Measurements from ENCODE around the gene AMIGO2.
"Not testable (repeated sequence)": the region's sequence is repeated elsewhere in the genome, so short reads cannot be mapped to it uniquely, and the experiment has no call there.

AMIGO2 gene

GRCh38 chr12:47067771-47068431 lies 11.9 kb downstream of the AMIGO2 start:
- FAIRE-seq, result no peak

GRCh38 chr12:47067176-47067575 lies 12.6 kb downstream of the AMIGO2 start:
- DNase-seq (ENCODE audit: insufficient read length) (no peak), FAIRE-seq (no peak)
- TF ChIP-seq POLR2A (IDR thresholded peaks at IDR 0.05; ENCODE audit: low read depth, low read length) (no peak), TAF1 (IDR thresholded peaks at IDR 0.05; ENCODE audit: borderline replicate concordance, low read depth, low read length) (no peak), POLR2AphosphoS5 (IDR thresholded peaks at IDR 0.05; ENCODE audit: low read depth, low read length) (no peak)

More at GRCh38 chr12:47067771-47068431, 11.9 kb downstream of the AMIGO2 start:
- TF ChIP-seq TAF1 (IDR thresholded peaks at IDR 0.05; ENCODE audit: borderline replicate concordance, low read depth, low read length) (no peak), POLR2AphosphoS5 (IDR thresholded peaks at IDR 0.05; ENCODE audit: low read depth, low read length) (no peak), POLR2A (IDR thresholded peaks at IDR 0.05; ENCODE audit: low read depth, low read length) (no peak)
- DNase-seq (ENCODE audit: insufficient read length), result no peak

GRCh38 chr12:47066278-47067025 lies 13.3 kb downstream of the AMIGO2 start:
- no peak for DNase-seq (ENCODE audit: insufficient read length)
- TF ChIP-seq POLR2A (IDR thresholded peaks at IDR 0.05; ENCODE audit: low read depth, low read length) (no peak), POLR2AphosphoS5 (IDR thresholded peaks at IDR 0.05; ENCODE audit: low read depth, low read length) (no peak), TAF1 (IDR thresholded peaks at IDR 0.05; ENCODE audit: borderline replicate concordance, low read depth, low read length) (no peak)
- FAIRE-seq, result no peak

- FAIRE-seq, result no peak
- no peak for DNase-seq (ENCODE audit: insufficient read length)
- TF ChIP-seq POLR2AphosphoS5 (IDR thresholded peaks at IDR 0.05; ENCODE audit: low read depth, low read length), result no peak
- TF ChIP-seq TAF1 (IDR thresholded peaks at IDR 0.05; ENCODE audit: borderline replicate concordance, low read depth, low read length), result no peak
- no peak for TF ChIP-seq POLR2A (IDR thresholded peaks at IDR 0.05; ENCODE audit: low read depth, low read length)
Measured at GRCh38 chr12:47065546-47065945, 14.2 kb downstream of the AMIGO2 start.

GRCh38 chr12:47058640-47059039 lies 21.1 kb downstream of the AMIGO2 start:
- not testable (repeated sequence) for FAIRE-seq; DNase-seq (ENCODE audit: insufficient read length)

- not testable (repeated sequence) for DNase-seq (ENCODE audit: insufficient read length); FAIRE-seq
Measured at GRCh38 chr12:47056944-47057343, 22.8 kb downstream of the AMIGO2 start.

GRCh38 chr12:47055856-47056255 lies 23.9 kb downstream of the AMIGO2 start:
- not testable (repeated sequence) for FAIRE-seq; DNase-seq (ENCODE audit: insufficient read length)

GRCh38 chr12:47054659-47055058 lies 25.1 kb downstream of the AMIGO2 start:
- no peak for FAIRE-seq
- no peak for TF ChIP-seq POLR2A (IDR thresholded peaks at IDR 0.05; ENCODE audit: low read depth, low read length)
- no peak for TF ChIP-seq POLR2AphosphoS5 (IDR thresholded peaks at IDR 0.05; ENCODE audit: low read depth, low read length)
- TF ChIP-seq TAF1 (IDR thresholded peaks at IDR 0.05; ENCODE audit: borderline replicate concordance, low read depth, low read length), result no peak
- DNase-seq (ENCODE audit: insufficient read length), result no peak

- DNase-seq (ENCODE audit: insufficient read length) (no peak), FAIRE-seq (no peak)
- no peak for TF ChIP-seq POLR2AphosphoS5 (IDR thresholded peaks at IDR 0.05; ENCODE audit: low read depth, low read length)
- TF ChIP-seq POLR2A (IDR thresholded peaks at IDR 0.05; ENCODE audit: low read depth, low read length), result no peak
- TF ChIP-seq TAF1 (IDR thresholded peaks at IDR 0.05; ENCODE audit: borderline replicate concordance, low read depth, low read length), result no peak
Measured at GRCh38 chr12:47053961-47054360, 25.8 kb downstream of the AMIGO2 start.

GRCh38 chr12:47052274-47052673 lies 27.5 kb downstream of the AMIGO2 start:
- FAIRE-seq (no peak), DNase-seq (ENCODE audit: insufficient read length) (no peak)
- TF ChIP-seq POLR2A (IDR thresholded peaks at IDR 0.05; ENCODE audit: low read depth, low read length) (no peak), TAF1 (IDR thresholded peaks at IDR 0.05; ENCODE audit: borderline replicate concordance, low read depth, low read length) (no peak), POLR2AphosphoS5 (IDR thresholded peaks at IDR 0.05; ENCODE audit: low read depth, low read length) (no peak)

- FAIRE-seq; DNase-seq (ENCODE audit: insufficient read length): not testable (repeated sequence)
Measured at GRCh38 chr12:47051291-47051690, 28.5 kb downstream of the AMIGO2 start.

- DNase-seq (ENCODE audit: insufficient read length) (no peak), FAIRE-seq (no peak)
- TF ChIP-seq POLR2A (IDR thresholded peaks at IDR 0.05; ENCODE audit: low read depth, low read length) (no peak), TAF1 (IDR thresholded peaks at IDR 0.05; ENCODE audit: borderline replicate concordance, low read depth, low read length) (no peak), POLR2AphosphoS5 (IDR thresholded peaks at IDR 0.05; ENCODE audit: low read depth, low read length) (no peak)
Measured at GRCh38 chr12:47048541-47048940, 31.2 kb downstream of the AMIGO2 start.

- DNase-seq (ENCODE audit: insufficient read length) (no peak), FAIRE-seq (no peak)
- no peak for TF ChIP-seq POLR2AphosphoS5 (IDR thresholded peaks at IDR 0.05; ENCODE audit: low read depth, low read length)
- no peak for TF ChIP-seq TAF1 (IDR thresholded peaks at IDR 0.05; ENCODE audit: borderline replicate concordance, low read depth, low read length)
- no peak for TF ChIP-seq POLR2A (IDR thresholded peaks at IDR 0.05; ENCODE audit: low read depth, low read length)
Measured at GRCh38 chr12:47041327-47041726, 38.4 kb downstream of the AMIGO2 start.
